HFFc6 (cell line): ENCODE results near the gene PLEKHA7. TPM values are rescaled to one million over a fixed set of nuclear protein-coding genes. Genes with fewer than 3 reads are reported as not detected.

Experiments used
- DNase-seq: peaks from one replicate; pipeline ENCODE4 v3.0.0-alpha.2; 2018
- H3K27ac Mint-ChIP-seq: 2 replicates; pipeline ENCODE4 v1.8.0; 2020; ENCODE audit warnings: mild to moderate bottlenecking, mixed read lengths
- H3K27me3 Mint-ChIP-seq: 2 replicates; pipeline ENCODE4 v1.8.0; 2021; ENCODE audit warnings: mild to moderate bottlenecking, moderate library complexity, mixed read lengths; ENCODE audit not compliant: insufficient read depth
- H3K36me3 Mint-ChIP-seq: 2 replicates; pipeline ENCODE4 v1.8.0; 2021; ENCODE audit warnings: low read depth, mixed read lengths
- H3K4me1 Mint-ChIP-seq: 2 replicates; pipeline ENCODE4 v1.8.0; 2020; ENCODE audit warnings: low read depth, mixed read lengths
- H3K4me3 Mint-ChIP-seq: 2 replicates; pipeline ENCODE4 v1.8.0; 2020; ENCODE audit warnings: mild to moderate bottlenecking, moderate library complexity, mixed read lengths
- H3K9me3 Mint-ChIP-seq: 2 replicates; pipeline ENCODE4 v1.8.0; 2020; ENCODE audit warnings: mild to moderate bottlenecking, mixed read lengths
- total RNA-seq, 6 experiments: library from RNA; stranded (reverse); fragmentation: NEBNext Ultra II Directional; extraction: Animal tissue kit (Norgen Biotek cat#: 25700); gene quantifications; 2 replicates in 1 of 6; 3 replicates in 5 of 6; pipeline ENCODE4 v1.2.3, GENCODE V29; 2021
- TF ChIP-seq, protein P1 (sequence below): fragments of 200-600 bp; sonication (generic); IDR thresholded peaks from 2 replicates; pipeline ENCODE4 v1.5.0; 2021; ENCODE audit warnings: antibody characterized with exemption, mild to moderate bottlenecking

PLEKHA7 gene
- total RNA-seq, 6 experiments from 2014 or later, result 0.07 to 0.24 (median 0.08) TPM; not detected in 3

DNA sequence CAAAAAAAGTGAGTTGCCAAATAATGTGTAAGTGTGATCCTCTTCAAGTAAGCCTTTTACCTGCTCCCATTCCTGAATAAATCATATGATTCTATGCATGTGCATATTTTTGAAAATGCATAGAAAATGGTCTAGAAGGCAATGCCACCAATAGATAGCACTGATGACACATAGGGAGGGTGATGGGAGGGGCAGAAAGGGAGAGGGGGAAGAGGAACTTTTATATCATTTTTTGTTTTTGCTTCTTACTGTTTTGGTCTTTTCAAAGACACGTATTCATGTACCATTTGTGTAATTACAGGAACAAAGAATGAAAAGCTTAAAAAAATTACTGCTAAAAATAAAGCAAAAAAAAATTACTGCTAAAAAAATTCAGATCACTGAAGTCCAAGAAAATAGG is 215.0 kb downstream of the PLEKHA7 start:
- Mint-ChIP-seq H3K36me3 (no peaks in the 10 kb centered on the region), H3K4me1 (no peaks in the 10 kb centered on the region), H3K4me3 (no peak overlapping the region), H3K27ac (no peak overlapping the region), H3K27me3 (peaks cover 19% of the 10 kb centered on the region), H3K9me3 (no peaks in the 10 kb centered on the region)
- DNase-seq, result no peak
- TF ChIP-seq, protein P1, sequence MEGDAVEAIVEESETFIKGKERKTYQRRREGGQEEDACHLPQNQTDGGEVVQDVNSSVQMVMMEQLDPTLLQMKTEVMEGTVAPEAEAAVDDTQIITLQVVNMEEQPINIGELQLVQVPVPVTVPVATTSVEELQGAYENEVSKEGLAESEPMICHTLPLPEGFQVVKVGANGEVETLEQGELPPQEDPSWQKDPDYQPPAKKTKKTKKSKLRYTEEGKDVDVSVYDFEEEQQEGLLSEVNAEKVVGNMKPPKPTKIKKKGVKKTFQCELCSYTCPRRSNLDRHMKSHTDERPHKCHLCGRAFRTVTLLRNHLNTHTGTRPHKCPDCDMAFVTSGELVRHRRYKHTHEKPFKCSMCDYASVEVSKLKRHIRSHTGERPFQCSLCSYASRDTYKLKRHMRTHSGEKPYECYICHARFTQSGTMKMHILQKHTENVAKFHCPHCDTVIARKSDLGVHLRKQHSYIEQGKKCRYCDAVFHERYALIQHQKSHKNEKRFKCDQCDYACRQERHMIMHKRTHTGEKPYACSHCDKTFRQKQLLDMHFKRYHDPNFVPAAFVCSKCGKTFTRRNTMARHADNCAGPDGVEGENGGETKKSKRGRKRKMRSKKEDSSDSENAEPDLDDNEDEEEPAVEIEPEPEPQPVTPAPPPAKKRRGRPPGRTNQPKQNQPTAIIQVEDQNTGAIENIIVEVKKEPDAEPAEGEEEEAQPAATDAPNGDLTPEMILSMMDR, result no peak

DNA sequence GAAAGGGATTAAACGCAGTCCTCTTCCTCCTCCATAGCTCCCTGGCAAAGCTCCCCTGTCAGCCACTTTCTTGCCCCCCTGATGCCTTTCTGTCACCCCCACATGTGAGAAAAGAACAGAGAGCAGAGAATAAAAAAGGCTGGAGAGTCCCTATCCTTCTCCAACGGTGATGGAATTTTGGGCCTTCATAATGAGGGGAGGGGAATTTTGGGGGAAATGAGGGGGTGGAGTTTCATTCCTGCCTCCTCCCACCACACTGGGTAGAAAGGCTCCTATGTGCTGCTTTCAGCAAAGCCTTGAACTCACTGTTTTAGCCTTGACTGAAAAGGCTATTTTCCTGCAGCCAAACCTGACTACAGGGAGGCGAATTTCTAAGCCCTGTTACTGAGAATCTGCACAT is 216.4 kb downstream of the PLEKHA7 start:
- DNase-seq, result no peak
- Mint-ChIP-seq H3K4me3 (no peak overlapping the region), H3K4me1 (no peaks in the 10 kb centered on the region; the same call in 1 of the 2 replicates), H3K36me3 (no peaks in the 10 kb centered on the region), H3K9me3 (no peaks in the 10 kb centered on the region), H3K27ac (no peak overlapping the region), H3K27me3 (peaks cover 7% of the 10 kb centered on the region)
- TF ChIP-seq, protein P1, result no peak

GRCh38 chr11:16796311-16796710 is 217.9 kb downstream of the PLEKHA7 start:
- no peak overlapping the region for H3K4me3 Mint-ChIP-seq
- H3K9me3 Mint-ChIP-seq, result no peaks in the 10 kb centered on the region
- peaks cover 10% of the 10 kb centered on the region for H3K4me1 Mint-ChIP-seq
- H3K27me3 Mint-ChIP-seq, result peaks cover 5% of the 10 kb centered on the region
- DNase-seq, result no peak
- TF ChIP-seq, protein P1, result no peak
- no peak overlapping the region for H3K27ac Mint-ChIP-seq
- no peaks in the 10 kb centered on the region for H3K36me3 Mint-ChIP-seq

DNA sequence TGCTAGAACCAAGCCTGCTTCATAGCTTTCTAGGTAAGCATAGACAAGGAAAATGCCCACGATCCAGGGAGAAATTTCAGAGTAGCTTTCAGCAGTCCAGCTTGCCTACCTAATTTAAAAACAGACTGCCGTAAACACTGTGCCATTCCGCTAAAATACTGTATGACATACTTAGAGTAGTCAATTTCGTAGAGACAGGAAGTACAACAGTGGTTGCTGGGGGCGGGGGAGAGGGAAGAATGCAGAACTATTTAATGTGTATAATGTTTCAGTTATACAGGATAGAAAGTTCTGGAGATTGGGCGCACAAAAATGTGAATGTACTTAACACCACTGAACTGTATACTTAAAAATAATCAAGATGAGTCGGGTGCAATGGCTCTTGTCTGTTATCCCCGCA is 219.1 kb downstream of the PLEKHA7 start:
- no peaks in the 10 kb centered on the region for H3K9me3 Mint-ChIP-seq
- no peak overlapping the region for H3K4me3 Mint-ChIP-seq
- peaks cover 15% of the 10 kb centered on the region for H3K4me1 Mint-ChIP-seq
- no peak overlapping the region for H3K27ac Mint-ChIP-seq
- no peak for DNase-seq
- no peaks in the 10 kb centered on the region for H3K36me3 Mint-ChIP-seq
- TF ChIP-seq, protein P1, result no peak
- peaks cover 3% of the 10 kb centered on the region for H3K27me3 Mint-ChIP-seq

DNA sequence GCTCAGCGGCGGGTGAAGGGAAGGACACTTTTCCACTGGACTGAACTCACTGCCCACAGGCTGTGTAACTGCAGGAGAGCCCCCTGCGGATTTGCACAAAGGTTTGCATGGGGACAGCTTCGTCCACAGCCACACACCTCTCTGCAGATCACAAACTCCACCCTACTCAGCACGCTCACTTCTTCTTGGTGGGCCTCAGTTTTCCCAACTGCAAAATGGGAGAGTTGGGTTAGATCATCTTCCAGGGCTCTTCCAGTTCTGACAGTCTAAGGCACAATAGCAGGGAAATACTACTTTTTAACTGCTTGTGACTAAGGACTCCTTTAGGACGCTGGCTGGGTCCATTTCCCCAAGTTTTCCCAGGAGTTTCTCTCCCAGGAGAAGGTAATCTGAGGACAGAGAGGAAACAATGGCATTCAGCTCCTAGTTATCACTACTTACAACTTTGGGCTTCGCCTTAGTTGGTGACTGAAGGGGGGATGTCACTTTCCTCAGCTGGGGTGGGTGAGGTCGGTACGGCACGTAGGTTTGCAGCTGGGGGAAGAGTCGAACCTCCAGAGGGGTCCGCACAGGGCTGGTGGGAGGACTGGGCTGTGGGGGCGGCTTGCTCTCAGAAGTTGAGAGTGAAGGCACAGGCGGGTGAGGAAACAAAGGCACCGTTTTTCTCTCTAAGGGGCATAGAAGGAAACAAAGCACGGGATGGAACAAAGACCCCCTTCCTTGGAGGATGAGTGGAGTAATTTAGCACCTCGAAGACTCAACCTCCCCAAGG is 220.0 kb downstream of the PLEKHA7 start:
- peaks cover 3% of the 10 kb centered on the region for H3K27me3 Mint-ChIP-seq
- H3K4me3 Mint-ChIP-seq, result no peak overlapping the region
- H3K27ac Mint-ChIP-seq, result no peak overlapping the region
- peaks cover 16% of the 10 kb centered on the region for H3K4me1 Mint-ChIP-seq
- TF ChIP-seq, protein P1, result no peak
- H3K9me3 Mint-ChIP-seq, result no peaks in the 10 kb centered on the region
- DNase-seq, result no peak
- no peaks in the 10 kb centered on the region for H3K36me3 Mint-ChIP-seq
